NCI-H1694 treated with DMSO at 0.1 percent for 48 hours (cell line): ENCODE results near the gene HIVEP3.
A peak's percentile ranks its signal among the peaks of the same experiment; 100 is the strongest.

Source experiments
- DNase-seq: peaks from one replicate; lab custom pipeline; 2025; lab: John Stamatoyannopoulos, UW

HIVEP3 gene

DNA sequence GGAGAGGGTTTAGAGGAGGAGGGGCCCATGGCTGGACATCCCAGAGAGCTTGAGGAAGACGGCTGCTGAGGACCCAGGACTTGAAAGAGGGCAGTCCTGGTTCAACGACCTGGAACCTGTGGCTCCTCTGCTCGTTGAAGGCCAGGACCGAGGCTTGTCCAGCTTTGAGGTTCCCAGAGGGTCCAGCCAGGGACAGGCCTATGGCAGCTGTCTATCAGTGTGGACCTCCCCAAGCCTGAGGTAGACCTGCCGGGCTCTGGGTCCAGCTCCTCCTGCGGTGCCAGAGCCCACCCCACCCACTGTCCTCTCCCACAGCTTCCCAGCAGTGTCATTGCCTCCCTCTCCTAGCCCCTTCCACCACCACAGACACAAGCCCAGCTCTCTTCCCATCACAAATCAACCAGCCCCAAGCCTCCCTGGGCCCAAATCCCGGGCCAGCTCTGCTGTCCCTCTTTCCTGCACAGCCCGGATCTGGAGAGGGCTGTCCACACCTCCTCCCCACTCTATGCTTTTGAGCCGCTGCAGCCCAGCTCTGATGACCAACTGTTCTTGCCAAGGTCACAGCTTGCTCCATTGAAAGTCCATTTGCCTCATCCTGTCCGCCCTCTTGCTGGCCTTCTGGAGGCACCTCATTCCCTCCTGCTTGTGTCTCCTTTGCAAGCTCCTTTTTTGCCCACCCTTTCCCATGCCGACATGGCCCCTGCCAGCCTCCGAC, 385.5 kb downstream of the HIVEP3 start:
- DNase-seq: no peak

GRCh38 chr1:41532206-41532975, 386.3 kb downstream of the HIVEP3 start:
- DNase-seq: no peak

DNA sequence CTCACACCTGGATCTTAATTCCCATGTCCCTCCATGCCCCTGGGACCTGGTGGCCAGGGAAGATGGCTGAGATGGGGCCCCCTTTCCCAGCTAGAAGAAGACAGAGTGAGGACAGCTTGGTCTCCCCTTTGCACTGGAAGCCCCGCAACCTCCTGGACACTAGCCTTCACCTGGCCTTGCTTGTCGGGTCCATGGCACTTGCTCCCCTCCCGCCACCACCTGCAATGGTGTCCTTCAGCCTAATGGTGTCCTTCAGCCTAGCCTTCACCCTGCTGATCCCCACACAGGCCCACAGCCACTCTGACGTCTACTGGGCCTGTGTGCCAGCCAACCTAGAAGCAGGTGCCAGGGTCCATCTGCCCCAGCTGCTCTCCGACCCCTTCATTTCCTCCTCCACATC, 388.3 kb downstream of the HIVEP3 start:
- no peak for DNase-seq

GRCh38 chr1:41529621-41530395, 388.9 kb downstream of the HIVEP3 start:
- DNase-seq: no peak

DNA sequence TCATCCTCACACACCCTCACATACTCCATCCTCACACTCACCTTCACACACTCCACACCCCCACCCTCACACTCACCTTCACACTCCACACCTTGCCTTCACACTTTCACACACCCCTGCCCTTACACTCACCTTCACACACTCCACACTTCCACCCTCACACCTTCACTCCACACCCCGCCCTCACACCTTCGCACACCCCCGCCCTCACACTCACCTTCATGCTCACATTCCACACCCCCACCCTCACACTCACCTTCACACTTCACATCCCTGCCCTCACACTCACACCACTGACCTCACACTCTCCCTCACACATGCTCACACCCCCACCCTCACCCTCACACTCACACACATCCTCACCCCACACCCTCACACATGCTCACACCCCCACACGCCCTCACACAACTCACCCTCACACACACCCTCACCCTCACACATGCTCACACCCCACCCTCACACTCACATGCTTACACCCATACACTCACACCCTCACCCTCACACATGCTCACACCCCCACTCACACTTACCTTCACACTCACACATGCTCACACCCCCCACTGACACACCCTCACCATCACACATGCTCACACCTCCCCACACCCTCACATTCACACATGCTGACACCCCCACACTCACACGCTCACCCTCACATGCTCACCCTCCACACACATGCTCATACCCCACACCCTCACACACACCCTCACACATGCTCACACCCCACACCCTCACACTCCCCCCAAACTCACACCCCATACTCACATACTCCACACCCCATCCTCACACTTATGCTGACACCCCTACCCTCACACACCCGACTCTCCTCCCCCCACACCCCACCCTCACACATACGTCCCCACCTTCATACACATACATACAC, 389.8 kb downstream of the HIVEP3 start:
- no peak for DNase-seq

GRCh38 chr1:41528106-41528505, 390.6 kb downstream of the HIVEP3 start:
- no peak for DNase-seq

- DNase-seq: no peak
Observed at GRCh38 chr1:41526956-41527561, 391.7 kb downstream of the HIVEP3 start.

DNA sequence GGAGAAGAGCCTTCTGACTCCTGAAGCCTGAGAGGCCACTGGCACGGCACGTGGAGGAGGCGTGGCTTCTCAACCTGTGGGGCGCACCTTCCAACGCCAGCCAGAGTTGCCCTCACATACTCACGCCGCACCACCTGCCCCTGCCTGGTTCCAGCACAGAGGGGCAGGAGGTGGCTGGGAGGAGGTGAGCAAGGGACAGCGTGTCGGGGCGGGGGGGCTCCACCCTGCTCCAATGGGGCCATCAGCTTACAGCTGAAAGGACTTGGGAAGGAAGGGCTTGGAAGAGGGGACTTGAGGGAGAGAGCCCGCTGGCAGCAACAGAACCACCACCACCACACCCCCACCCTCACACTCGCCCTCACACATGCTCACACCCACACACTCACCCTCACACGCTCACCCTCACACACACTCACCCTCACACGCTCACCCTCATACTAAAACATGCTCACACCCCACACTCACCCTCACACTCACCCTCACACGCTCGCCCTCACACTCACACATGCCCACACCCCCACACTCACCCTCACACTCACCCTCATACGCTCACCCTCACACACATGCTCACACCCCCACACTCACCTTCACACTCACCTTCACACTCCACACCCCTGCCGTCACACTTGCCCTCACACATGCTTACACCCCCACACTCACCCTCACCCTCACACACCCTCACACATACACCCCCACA, 392.7 kb downstream of the HIVEP3 start:
- no peak for DNase-seq

DNA sequence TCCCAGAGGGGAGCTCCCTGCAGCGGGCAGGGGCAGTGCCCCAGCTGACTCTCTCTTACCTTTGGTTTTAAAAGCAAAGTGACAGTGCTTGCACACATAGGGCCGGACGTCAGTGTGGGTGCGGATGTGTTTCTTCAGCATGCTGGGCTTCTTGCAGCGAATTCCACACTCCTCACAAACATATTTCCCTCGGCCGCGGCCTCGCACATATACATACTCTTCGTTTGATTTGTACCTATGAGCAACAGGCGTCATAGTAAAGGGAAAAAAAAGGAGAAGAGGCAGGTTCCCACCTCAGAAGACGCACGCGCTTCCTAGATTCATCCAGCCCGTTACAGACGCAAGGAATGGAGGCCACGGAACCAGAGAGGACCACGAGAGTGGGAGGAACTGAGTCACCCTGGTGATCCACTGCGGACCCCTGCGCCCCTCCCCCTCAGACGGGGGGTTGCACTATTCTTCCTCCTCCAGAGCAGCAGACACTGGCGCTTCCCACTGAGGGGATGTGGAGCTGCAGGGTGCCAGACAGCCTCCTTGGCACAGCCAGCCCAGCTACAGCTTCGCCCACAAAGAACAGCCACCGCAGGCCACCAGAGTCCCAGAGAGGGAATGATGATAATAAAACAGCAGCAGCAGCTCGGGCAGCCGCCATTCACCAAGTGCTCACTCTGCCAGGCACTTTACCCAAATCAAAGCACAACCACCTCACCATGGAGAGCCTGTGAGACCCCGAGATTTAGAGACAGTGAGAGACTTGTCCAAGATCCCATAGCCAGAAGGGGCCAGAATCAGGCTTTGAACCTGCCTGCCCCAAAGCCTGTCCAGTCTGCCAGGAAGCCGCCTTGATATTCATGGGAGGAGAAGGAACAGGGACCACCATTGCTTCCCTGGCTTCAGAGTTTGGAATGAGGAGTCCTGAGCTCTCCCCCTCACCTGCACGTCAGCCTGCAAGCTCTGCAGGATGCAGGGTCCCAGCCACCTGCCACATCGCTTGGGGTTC, 393.7 kb downstream of the HIVEP3 start:
- no peak for DNase-seq

GRCh38 chr1:41523949-41524675, 394.6 kb downstream of the HIVEP3 start:
- DNase-seq: no peak

- DNase-seq: no peak
Observed at GRCh38 chr1:41523071-41523470, 395.7 kb downstream of the HIVEP3 start.

DNA sequence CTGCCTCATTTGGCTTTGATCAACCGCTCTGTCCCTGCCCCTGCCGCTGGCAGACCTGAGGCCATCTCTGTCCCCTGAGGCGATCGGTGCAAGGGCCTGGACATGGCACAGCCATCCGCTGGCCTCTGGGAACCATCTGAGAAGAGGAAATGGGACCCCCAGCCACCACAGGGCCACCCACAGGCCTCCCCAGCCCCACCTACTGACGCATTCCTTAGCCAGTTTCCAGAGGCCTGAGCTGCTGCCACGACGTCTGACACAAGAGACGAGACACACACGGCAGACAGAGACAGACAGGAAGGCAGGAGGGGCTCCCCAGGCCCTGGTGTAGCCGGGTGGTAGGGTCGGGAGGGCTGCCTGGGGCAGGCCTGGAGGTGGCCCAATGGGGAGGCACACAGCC, 397.0 kb downstream of the HIVEP3 start:
- no peak for DNase-seq

DNA sequence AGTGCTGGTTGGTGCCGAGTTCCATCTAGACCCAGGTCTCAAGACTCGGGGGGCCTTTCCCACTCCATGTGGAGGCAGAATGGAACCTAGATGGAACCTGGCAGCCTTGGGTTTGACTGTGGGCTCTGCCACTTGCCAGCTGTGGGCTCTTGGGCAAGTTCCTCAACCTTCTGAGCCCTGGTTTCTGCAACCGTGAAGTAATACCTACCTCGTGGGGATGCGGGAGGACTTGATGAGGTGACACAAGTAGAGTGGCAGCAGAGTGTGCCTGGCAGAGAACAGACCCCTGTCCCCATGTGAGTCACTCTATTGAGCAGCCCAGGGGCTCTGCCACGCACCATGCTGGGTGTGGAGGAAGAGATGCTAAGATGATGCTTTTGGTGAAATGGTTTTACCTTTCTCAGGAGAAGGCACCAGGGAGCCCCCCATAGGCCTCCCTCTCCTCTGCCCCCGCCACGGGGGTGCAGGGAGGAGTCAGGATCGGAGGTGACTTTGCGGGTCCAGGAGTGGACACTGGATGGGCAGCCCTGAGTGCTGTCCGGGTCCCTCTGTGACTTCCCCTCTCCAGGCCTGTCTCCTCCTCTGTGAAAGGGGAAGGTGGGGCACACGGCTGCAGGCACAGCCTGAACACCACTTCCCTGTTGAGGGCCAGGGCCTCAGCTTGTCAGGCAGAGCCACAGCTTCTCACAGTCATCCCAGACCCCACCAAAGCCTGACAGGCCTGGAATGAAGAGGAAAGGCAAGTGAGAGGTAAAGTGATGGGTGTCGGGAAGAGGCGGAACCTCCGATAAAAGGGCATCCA, 397.6 kb downstream of the HIVEP3 start:
- no peak for DNase-seq

DNA sequence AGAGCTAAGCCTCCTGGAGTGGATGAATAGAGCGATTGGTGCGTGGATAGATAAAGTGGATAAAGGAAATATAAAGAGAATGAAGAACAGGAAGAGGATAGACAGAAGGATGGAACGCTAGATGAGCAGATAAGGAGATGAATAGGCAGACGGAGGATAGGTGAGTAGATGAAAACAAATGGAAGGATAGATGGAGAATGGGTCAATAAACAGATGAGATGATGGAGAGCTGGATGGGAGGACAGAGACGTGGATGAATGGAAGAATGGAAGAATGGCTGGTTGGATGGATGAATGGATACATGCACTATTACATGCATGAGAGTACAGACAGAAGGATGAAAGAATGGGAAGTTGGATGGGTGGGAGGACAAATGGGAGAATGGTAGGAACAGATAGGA, 399.1 kb downstream of the HIVEP3 start:
- DNase-seq: no peak

GRCh38 chr1:41518471-41518870, 400.3 kb downstream of the HIVEP3 start:
- no peak for DNase-seq

GRCh38 chr1:41517062-41517438, 401.7 kb downstream of the HIVEP3 start:
- no peak for DNase-seq

- peak; percentile 60 for DNase-seq
Observed at GRCh38 chr1:41516168-41517061, 402.3 kb downstream of the HIVEP3 start.
